Measurements from ENCODE around the gene GBA3. TPM values are rescaled to one million over a fixed set of nuclear protein-coding genes. Genes with fewer than 3 reads are reported as not detected.

The GBA3 gene
- total RNA-seq, 1 experiment from 2014 or later, result not detected

GRCh38 chr4:22801391-22801790 is 108.7 kb downstream of the GBA3 start:
- Histone ChIP-seq H3K27me3 (ENCODE audit: insufficient read depth, low read length) (no peaks in the 10 kb centered on the region), H3K79me2 (ENCODE audit: insufficient read depth, low read length) (no peaks in the 10 kb centered on the region), H2AFZ (ENCODE audit: low read depth, low read length, poor library complexity, severe bottlenecking) (no peak overlapping the region), H3K9ac (ENCODE audit: low read length) (no peak overlapping the region), H3K4me1 (ENCODE audit: control insufficient read depth in 1 of 2, insufficient read depth in 2 of 2, low read length in 2 of 2) (no peaks in the 10 kb centered on the region), H3K9me3 (ENCODE audit: control insufficient read depth in 1 of 2, insufficient read depth in 1 of 2, low read depth in 1 of 2, low read length in 2 of 2) (no peaks in the 10 kb centered on the region), H3K27ac (ENCODE audit: low read depth, low read length) (no peak overlapping the region), H4K20me1 (ENCODE audit: insufficient read depth) (no peaks in the 10 kb centered on the region), H3K4me3 (replicated peaks in 1 of 2; ENCODE audit: low read depth in 1 of 2, low read length in 2 of 2) (no peak overlapping the region), H3K9me2 (ENCODE audit: insufficient read depth) (no peaks in the 10 kb centered on the region), H3K4me2 (ENCODE audit: low read length) (no peak overlapping the region), H3K36me3 (ENCODE audit: control insufficient read depth in 1 of 2, insufficient read depth in 2 of 2, low read length in 2 of 2) (no peaks in the 10 kb centered on the region)
- no peak for ATAC-seq
- BruUV-seq (replicated peaks), result no TSS peak
- CTCF ChIA-PET, result no interaction called here
- intact Hi-C loops (cut with micrococcal nuclease), result no loop called here
- TF ChIP-seq EZH2 (IDR thresholded peaks at IDR 0.05) (no peak), ZNF274 (IDR thresholded peaks at IDR 0.05; ENCODE audit: low read depth, low read length) (no peak), ELF1 (IDR thresholded peaks at IDR 0.05; ENCODE audit: borderline replicate concordance, low read depth) (no peak), SP1 (IDR thresholded peaks at IDR 0.05; ENCODE audit: low read depth) (no peak), EGR1 (IDR thresholded peaks at IDR 0.05; ENCODE audit: low read depth) (no peak), SIN3A (IDR thresholded peaks at IDR 0.05; ENCODE audit: low read depth) (no peak), CBX3 (IDR thresholded peaks at IDR 0.05; ENCODE audit: low read depth) (no peak), JUND (IDR thresholded peaks at IDR 0.05) (no peak), REST (IDR thresholded peaks at IDR 0.05; ENCODE audit: low read depth) (no peak), TCF7L2 (IDR thresholded peaks at IDR 0.05; ENCODE audit: borderline replicate concordance, extremely low read depth, insufficient read depth, insufficient read length) (no peak), MAX (IDR thresholded peaks at IDR 0.05) (no peak), YY1 (IDR thresholded peaks at IDR 0.05; ENCODE audit: extremely low read depth, insufficient replicate concordance, low read depth, low read length) (no peak), CTCF (IDR thresholded peaks at IDR 0.05 in 2 of 3, conservative IDR thresholded peaks at IDR 0.05 in 1 of 3; ENCODE audit: borderline replicate concordance in 1 of 3, insufficient read depth in 1 of 3, low read depth in 2 of 3, low read length in 2 of 3) (no peak)
- DNase-seq (ENCODE audit: low read depth, low spot score), result no peak
- POLR2A ChIA-PET, result no interaction called here
- RAD21 ChIA-PET (ENCODE audit: low non-redundant PET in 1 of 2, low total read pairs in 2 of 2, uncharacterized antibody in 2 of 2, unreplicated experiment in 2 of 2), result no interaction called here
